Measurements from ENCODE around the gene NEDD4L. TPM values are rescaled to one million over a fixed set of nuclear protein-coding genes. Genes with fewer than 3 reads are reported as not detected.

The NEDD4L gene
- total and polyA plus RNA-seq, 10 of the 15 experiments (the other 5 are each of a cell fraction or from before 2014, with no cell fraction given): 7.4 to 24.0 (median 17.7) TPM

GRCh38 chr18:58215011-58215410 lies 171.0 kb downstream of the NEDD4L start:
- ChIA-PET SMC1A (ENCODE audit: uncharacterized antibody, unreplicated experiment) (interaction anchor here (0.9 to 5.0 kb wide), 2 partner anchors 10 to 11 kb away, joined by 4 to 66 read pairs; no protein-coding TSS in a partner anchor), RAD21 (ENCODE audit: unreplicated experiment) (interaction anchor here (1.0 to 4.0 kb wide), 4 partner anchors 10 to 49 kb away, joined by 3 to 45 read pairs (median 6); no protein-coding TSS in a partner anchor), CTCF (interaction anchor here (1.5 kb wide), 1 partner anchor 21 kb away, joined by 4 read pairs; no protein-coding TSS in a partner anchor), POLR2A (interaction anchor here (0.7 to 4.5 kb wide), 2 partner anchors 12 to 13 kb away, joined by 3 to 46 read pairs; no protein-coding TSS in a partner anchor)
- H3K4me2 ChIP-seq (ENCODE audit: control insufficient read depth, insufficient read depth): no peak overlapping the region
- BruUV-seq (replicated peaks): no TSS peak
- no peak overlapping the region for H2AFZ ChIP-seq (ENCODE audit: control insufficient read depth, low read depth, low read length)
- in situ Hi-C loops (cut with MboI) (no loop called here), intact Hi-C loops (cut with micrococcal nuclease; ENCODE audit: unreplicated experiment) (no loop called here)
- DNase-seq (ENCODE audit: low read depth, low spot score) (no peak), FAIRE-seq (no peak), ATAC-seq (no peak)
- H3K27me3 ChIP-seq (replicated peaks in 1 of 2; ENCODE audit: control insufficient read depth in 2 of 2, insufficient read depth in 2 of 2, low read length in 1 of 2): no peaks in the 10 kb centered on the region
- H3K9me3 ChIP-seq (replicated peaks; ENCODE audit: control insufficient read depth, insufficient read depth, low read length): no peaks in the 10 kb centered on the region; the same call in 2 of the 3 replicates
- H3K79me2 ChIP-seq (ENCODE audit: control insufficient read depth, insufficient read depth, low read length): no peaks in the 10 kb centered on the region
- H3K27ac ChIP-seq (ENCODE audit: control insufficient read depth, insufficient read depth): no peak overlapping the region
- H3K4me1 ChIP-seq (ENCODE audit: control insufficient read depth, insufficient read depth, low read length): peaks cover 9% of the 10 kb centered on the region; the same call in 1 of the 2 replicates
- no peak overlapping the region for H3K4me3 ChIP-seq
- H3K36me3 ChIP-seq (ENCODE audit: control insufficient read depth in 2 of 2, insufficient read depth in 2 of 2, low read length in 1 of 2): no peaks in the 10 kb centered on the region; a peak in 1 of 4 replicates
- H3K9ac ChIP-seq (ENCODE audit: control insufficient read depth, insufficient read depth, low read length): no peak overlapping the region
- no peaks in the 10 kb centered on the region for H4K20me1 ChIP-seq (ENCODE audit: control insufficient read depth, insufficient read depth)
- 58% methylated on average over 6 of the region's 6 CpGs for WGBS (ENCODE audit: insufficient coverage, insufficient replicate concordance, low lambda C conversion rate, missing lambda C conversion rate)
- TF ChIP-seq, protein P1, sequence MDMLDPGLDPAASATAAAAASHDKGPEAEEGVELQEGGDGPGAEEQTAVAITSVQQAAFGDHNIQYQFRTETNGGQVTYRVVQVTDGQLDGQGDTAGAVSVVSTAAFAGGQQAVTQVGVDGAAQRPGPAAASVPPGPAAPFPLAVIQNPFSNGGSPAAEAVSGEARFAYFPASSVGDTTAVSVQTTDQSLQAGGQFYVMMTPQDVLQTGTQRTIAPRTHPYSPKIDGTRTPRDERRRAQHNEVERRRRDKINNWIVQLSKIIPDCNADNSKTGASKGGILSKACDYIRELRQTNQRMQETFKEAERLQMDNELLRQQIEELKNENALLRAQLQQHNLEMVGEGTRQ (IDR thresholded peaks at IDR 0.05; ENCODE audit: borderline replicate concordance, low read depth, low read length): no peak
- TF ChIP-seq, protein P2, sequence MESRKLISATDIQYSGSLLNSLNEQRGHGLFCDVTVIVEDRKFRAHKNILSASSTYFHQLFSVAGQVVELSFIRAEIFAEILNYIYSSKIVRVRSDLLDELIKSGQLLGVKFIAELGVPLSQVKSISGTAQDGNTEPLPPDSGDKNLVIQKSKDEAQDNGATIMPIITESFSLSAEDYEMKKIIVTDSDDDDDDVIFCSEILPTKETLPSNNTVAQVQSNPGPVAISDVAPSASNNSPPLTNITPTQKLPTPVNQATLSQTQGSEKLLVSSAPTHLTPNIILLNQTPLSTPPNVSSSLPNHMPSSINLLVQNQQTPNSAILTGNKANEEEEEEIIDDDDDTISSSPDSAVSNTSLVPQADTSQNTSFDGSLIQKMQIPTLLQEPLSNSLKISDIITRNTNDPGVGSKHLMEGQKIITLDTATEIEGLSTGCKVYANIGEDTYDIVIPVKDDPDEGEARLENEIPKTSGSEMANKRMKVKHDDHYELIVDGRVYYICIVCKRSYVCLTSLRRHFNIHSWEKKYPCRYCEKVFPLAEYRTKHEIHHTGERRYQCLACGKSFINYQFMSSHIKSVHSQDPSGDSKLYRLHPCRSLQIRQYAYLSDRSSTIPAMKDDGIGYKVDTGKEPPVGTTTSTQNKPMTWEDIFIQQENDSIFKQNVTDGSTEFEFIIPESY (IDR thresholded peaks at IDR 0.05): no peak
- TF ChIP-seq, protein P3, sequence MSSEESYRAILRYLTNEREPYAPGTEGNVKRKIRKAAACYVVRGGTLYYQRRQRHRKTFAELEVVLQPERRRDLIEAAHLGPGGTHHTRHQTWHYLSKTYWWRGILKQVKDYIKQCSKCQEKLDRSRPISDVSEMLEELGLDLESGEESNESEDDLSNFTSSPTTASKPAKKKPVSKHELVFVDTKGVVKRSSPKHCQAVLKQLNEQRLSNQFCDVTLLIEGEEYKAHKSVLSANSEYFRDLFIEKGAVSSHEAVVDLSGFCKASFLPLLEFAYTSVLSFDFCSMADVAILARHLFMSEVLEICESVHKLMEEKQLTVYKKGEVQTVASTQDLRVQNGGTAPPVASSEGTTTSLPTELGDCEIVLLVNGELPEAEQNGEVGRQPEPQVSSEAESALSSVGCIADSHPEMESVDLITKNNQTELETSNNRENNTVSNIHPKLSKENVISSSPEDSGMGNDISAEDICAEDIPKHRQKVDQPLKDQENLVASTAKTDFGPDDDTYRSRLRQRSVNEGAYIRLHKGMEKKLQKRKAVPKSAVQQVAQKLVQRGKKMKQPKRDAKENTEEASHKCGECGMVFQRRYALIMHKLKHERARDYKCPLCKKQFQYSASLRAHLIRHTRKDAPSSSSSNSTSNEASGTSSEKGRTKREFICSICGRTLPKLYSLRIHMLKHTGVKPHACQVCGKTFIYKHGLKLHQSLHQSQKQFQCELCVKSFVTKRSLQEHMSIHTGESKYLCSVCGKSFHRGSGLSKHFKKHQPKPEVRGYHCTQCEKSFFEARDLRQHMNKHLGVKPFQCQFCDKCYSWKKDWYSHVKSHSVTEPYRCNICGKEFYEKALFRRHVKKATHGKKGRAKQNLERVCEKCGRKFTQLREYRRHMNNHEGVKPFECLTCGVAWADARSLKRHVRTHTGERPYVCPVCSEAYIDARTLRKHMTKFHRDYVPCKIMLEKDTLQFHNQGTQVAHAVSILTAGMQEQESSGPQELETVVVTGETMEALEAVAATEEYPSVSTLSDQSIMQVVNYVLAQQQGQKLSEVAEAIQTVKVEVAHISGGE (CRISPR knock-in tag; IDR thresholded peaks at IDR 0.05): no peak
- TF ChIP-seq NFYB (IDR thresholded peaks at IDR 0.05; ENCODE audit: insufficient read depth, low read depth, low read length) (no peak), PML (IDR thresholded peaks at IDR 0.05; ENCODE audit: low read length) (no peak), SMC3 (IDR thresholded peaks at IDR 0.05; ENCODE audit: borderline replicate concordance, low read length) (no peak), REST (IDR thresholded peaks at IDR 0.05; ENCODE audit: low read depth, low read length) (no peak), SREBF2 (IDR thresholded peaks at IDR 0.05; ENCODE audit: low read length) (no peak), IKZF1 (conservative IDR thresholded peaks at IDR 0.05) (no peak)
- TF ChIP-seq, protein P4, sequence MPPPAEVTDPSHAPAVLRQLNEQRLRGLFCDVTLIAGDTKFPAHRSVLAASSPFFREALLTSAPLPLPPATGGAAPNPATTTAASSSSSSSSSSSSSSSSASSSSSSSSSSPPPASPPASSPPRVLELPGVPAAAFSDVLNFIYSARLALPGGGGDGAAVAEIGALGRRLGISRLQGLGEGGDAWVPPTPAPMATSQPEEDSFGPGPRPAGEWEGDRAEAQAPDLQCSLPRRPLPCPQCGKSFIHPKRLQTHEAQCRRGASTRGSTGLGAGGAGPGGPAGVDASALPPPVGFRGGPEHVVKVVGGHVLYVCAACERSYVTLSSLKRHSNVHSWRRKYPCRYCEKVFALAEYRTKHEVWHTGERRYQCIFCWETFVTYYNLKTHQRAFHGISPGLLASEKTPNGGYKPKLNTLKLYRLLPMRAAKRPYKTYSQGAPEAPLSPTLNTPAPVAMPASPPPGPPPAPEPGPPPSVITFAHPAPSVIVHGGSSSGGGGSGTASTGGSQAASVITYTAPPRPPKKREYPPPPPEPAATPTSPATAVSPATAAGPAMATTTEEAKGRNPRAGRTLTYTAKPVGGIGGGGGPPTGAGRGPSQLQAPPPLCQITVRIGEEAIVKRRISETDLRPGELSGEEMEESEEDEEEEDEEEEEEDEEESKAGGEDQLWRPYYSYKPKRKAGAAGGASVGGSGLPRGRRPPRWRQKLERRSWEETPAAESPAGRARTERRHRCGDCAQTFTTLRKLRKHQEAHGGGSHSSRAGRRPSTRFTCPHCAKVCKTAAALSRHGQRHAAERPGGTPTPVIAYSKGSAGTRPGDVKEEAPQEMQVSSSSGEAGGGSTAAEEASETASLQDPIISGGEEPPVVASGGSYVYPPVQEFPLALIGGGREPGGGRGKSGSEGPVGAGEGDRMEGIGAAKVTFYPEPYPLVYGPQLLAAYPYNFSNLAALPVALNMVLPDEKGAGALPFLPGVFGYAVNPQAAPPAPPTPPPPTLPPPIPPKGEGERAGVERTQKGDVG (CRISPR knock-in tag; IDR thresholded peaks at IDR 0.05): no peak
